ENCODE data around the gene ANXA6. TPM values are rescaled to one million over a fixed set of nuclear protein-coding genes. Genes with fewer than 3 reads are reported as not detected.

The ANXA6 gene
- total and polyA plus RNA-seq, 10 of the 15 experiments (the other 5 are each of a cell fraction or from before 2014, with no cell fraction given) = 44.0 to 571 (median 465) TPM

DNA sequence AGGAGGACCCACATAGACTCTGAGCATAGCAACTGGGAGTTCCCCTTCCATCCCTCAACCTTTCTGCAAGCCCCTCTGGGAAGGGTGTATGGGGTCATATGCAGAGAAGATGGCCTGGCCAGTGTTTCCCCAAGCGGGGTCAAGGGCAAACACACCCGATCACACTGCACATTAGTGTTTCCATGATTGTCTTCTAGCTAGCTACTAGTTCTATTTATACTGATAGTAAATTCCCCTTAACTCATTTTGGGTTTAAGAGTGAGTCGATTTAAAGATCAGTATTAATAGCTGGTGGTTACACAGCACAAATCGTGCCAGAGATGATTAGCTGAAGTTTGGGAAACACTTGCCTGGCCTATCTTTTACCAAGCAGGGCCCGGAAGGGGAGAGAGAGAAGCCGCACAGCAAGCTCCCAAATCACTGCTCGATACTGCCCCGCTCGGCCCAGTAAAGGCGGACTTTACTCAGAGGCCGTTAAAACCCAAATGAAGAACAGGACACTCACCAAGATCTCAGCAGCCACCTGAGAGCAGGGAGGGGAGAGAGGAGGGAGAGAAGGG lies 47.4 kb downstream of the ANXA6 start (continued):
- TF ChIP-seq RUNX3 (IDR thresholded peaks at IDR 0.05; ENCODE audit: low read length) = peak; percentile 77
- TF ChIP-seq CUX1 (IDR thresholded peaks at IDR 0.05; ENCODE audit: insufficient replicate concordance, low read depth, low read length) = no peak
- no peak for TF ChIP-seq DPF2 (IDR thresholded peaks at IDR 0.05)
- no peak for TF ChIP-seq TARDBP (IDR thresholded peaks at IDR 0.05; ENCODE audit: borderline replicate concordance)
- TF ChIP-seq KDM1A (IDR thresholded peaks at IDR 0.05; ENCODE audit: borderline replicate concordance) = no peak
- TF ChIP-seq YY1 (IDR thresholded peaks at IDR 0.05; ENCODE audit: low read depth, low read length) = 0 out of 2 replicates have a peak, but pooled peaks have one; percentile 1
- TF ChIP-seq TBL1XR1 (IDR thresholded peaks at IDR 0.05; ENCODE audit: low read depth, low read length) = no peak
- no peak for TF ChIP-seq SRF (IDR thresholded peaks at IDR 0.05; ENCODE audit: low read depth in 2 of 2, low read length in 2 of 2)
- TF ChIP-seq KAT2A (conservative IDR thresholded peaks at IDR 0.05; ENCODE audit: control insufficient read depth, low read depth, low read length) = no peak
- TF ChIP-seq SP1 (IDR thresholded peaks at IDR 0.05; ENCODE audit: low read depth, low read length) = no peak
- no peak for TF ChIP-seq ATF7 (IDR thresholded peaks at IDR 0.05; ENCODE audit: low read depth)
- no peak for TF ChIP-seq RB1 (IDR thresholded peaks at IDR 0.05; ENCODE audit: borderline replicate concordance)
- no peak for TF ChIP-seq FOXK2 (IDR thresholded peaks at IDR 0.05)
- TF ChIP-seq NR2F1 (conservative IDR thresholded peaks at IDR 0.05) = no peak
- TF ChIP-seq ETV6 (conservative IDR thresholded peaks at IDR 0.05 in 1 of 2, IDR thresholded peaks at IDR 0.05 in 1 of 2; ENCODE audit: borderline replicate concordance in 1 of 2, low read depth in 1 of 2) = no peak
- TF ChIP-seq, protein P1, sequence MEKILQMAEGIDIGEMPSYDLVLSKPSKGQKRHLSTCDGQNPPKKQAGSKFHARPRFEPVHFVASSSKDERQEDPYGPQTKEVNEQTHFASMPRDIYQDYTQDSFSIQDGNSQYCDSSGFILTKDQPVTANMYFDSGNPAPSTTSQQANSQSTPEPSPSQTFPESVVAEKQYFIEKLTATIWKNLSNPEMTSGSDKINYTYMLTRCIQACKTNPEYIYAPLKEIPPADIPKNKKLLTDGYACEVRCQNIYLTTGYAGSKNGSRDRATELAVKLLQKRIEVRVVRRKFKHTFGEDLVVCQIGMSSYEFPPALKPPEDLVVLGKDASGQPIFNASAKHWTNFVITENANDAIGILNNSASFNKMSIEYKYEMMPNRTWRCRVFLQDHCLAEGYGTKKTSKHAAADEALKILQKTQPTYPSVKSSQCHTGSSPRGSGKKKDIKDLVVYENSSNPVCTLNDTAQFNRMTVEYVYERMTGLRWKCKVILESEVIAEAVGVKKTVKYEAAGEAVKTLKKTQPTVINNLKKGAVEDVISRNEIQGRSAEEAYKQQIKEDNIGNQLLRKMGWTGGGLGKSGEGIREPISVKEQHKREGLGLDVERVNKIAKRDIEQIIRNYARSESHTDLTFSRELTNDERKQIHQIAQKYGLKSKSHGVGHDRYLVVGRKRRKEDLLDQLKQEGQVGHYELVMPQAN (conservative IDR thresholded peaks at IDR 0.05) = no peak
- TF ChIP-seq NFIC (IDR thresholded peaks at IDR 0.05; ENCODE audit: low read depth, low read length) = peak; percentile 22; the same call in 1 of the 2 replicates
- TF ChIP-seq EED (IDR thresholded peaks at IDR 0.05; ENCODE audit: low read depth) = peak; percentile 18; the same call in 1 of the 2 replicates
- no peak for TF ChIP-seq ZSCAN29 (IDR thresholded peaks at IDR 0.05)
- TF ChIP-seq ZBED1 (IDR thresholded peaks at IDR 0.05; ENCODE audit: borderline replicate concordance) = peak; percentile 38; the same call in 1 of the 2 replicates
- TF ChIP-seq JUNB (IDR thresholded peaks at IDR 0.05) = peak; percentile 69
- no peak for TF ChIP-seq NR2C1 (IDR thresholded peaks at IDR 0.05)
